ENCODE measurements around the gene CRY2. TPM values are rescaled to one million over a fixed set of nuclear protein-coding genes. Genes with fewer than 3 reads are reported as not detected.
"Not testable (repeated sequence)": the region's sequence is repeated elsewhere in the genome, so short reads cannot be mapped to it uniquely, and the experiment has no call there.

Gene CRY2
- total RNA-seq, 5 donors from 2014 or later (not counting 1 experiment from before 2014, with no cell fraction given): 54.0 to 198 (median 63.5) TPM

DNA sequence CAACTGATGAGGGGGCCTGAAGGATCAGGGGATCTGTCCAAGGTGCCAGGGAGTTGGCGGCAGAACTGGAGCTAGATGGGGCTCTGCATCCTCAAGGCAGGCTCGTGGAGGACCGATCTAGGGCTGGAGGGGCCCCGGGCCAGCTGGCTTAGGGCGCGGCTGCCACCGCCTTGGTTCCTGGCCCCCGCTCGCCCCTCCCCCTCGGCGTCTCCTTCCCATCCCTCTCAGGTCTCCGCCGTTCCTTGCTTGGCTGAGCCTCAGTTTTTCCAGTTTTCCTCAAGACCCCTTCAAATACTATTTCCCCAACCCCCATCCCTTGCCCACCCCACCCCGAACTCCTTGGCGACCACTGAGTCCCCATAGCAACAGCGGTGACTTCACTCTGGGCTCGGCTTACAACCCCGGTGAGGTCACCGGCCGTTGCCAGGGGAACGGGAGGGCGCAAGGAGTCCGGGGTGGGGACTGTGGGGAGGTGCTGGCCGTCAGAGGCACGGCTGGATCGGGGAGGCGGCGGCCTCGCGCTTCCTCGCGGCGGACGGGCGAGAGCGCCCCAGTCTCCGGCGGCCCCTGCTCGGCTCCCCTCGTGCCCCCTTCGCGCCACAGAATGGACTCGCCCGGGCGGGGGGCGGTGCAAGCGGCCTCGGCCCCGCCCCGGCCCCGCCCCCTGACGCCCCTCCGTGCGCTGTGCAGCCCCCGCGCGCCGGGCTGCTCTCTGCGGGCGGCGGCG is 52.3 kb downstream of the CRY2 start:
- Histone ChIP-seq H3K27me3 (replicated peaks in 1 of 2; ENCODE audit: control insufficient read depth in 2 of 2, extremely low read depth in 1 of 2, insufficient read depth in 2 of 2, low read length in 1 of 2) (peaks cover 3 to 63% of the 10 kb centered on the region in 2 experiments), H3K36me3 (ENCODE audit: control insufficient read depth in 2 of 2, extremely low read depth in 1 of 2, insufficient read depth in 1 of 2, low read length in 1 of 2) (no peaks in the 10 kb centered on the region), H3K4me1 (ENCODE audit: control insufficient read depth in 1 of 2, extremely low read depth in 1 of 2, insufficient read depth in 2 of 2, low read length in 2 of 2) (peaks cover 0 to 17% of the 10 kb centered on the region in 2 experiments), H3K27ac (ENCODE audit: low read length) (no peak overlapping the region), H3K9me3 (no peaks in the 10 kb centered on the region), H3K4me3 (ENCODE audit: control insufficient read depth in 1 of 2, extremely low read depth in 1 of 2, low read length in 1 of 2) (peak overlapping the region; percentile 36 to 40)
- Mint-ChIP-seq H3K4me1 (peaks cover 4 to 16% (median 9%) of the 10 kb centered on the region in 3 donors), H3K27ac (no peak overlapping the region), H3K36me3 (no peaks in the 10 kb centered on the region), H3K27me3 (peaks cover 25 to 32% of the 10 kb centered on the region in 2 donors), H3K4me3 (peak overlapping the region; percentile 59 to 73 (median 65)), H3K9me3 (no peaks in the 10 kb centered on the region)
- DNase-seq (peak in 34 of 35 experiments; percentile 14 to 74 (median 52)), ATAC-seq (replicated peaks in 1 of 4) (peak; percentile 63 to 79 (median 68))
- ChIA-PET CTCF (interaction anchor here in 1 of 2 donors (0.8 kb wide), 1 partner anchor 57 kb away, joined by 3 read pairs; no protein-coding TSS in a partner anchor), POLR2A (no interaction called here)
- WGBS (ENCODE audit: insufficient coverage): 2% methylated on average over 42 of the region's 62 CpGs

DNA sequence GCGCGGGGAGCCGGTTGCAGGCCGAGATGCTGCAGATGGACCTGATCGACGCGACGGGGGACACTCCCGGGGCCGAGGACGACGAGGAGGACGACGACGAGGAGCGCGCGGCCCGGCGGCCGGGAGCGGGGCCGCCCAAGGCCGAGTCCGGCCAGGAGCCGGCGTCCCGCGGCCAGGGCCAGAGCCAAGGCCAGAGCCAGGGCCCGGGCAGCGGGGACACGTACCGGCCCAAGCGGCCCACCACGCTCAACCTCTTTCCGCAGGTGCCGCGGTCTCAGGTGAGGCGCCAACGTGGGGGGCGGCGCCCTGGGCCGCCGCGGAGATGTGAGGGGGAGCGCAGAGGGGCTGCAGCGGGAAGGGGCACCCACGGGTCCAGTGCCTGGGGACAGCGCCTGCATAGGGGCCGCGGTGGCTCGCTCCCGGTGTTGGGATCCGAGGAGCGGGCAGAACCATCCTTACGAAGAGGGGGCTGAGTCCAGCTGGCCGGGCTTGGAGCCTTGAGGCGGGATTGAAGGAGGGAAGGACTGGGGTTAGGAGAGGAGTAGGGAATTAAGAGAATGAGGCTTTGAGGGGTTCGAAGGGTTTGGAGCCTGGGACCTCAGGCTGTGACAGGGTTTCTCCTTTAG is 53.0 kb downstream of the CRY2 start:
- ATAC-seq (replicated peaks in 1 of 4): peak in 2 of 4 experiments; percentile 6 to 28
- H3K9me3 Mint-ChIP-seq; POLR2A ChIA-PET; H3K4me3 ChIP-seq (ENCODE audit: control insufficient read depth in 1 of 2, extremely low read depth in 1 of 2, low read length in 1 of 2); H3K27ac ChIP-seq (ENCODE audit: low read length); H3K9me3 ChIP-seq; H3K36me3 Mint-ChIP-seq; DNase-seq; H3K27ac Mint-ChIP-seq; H3K36me3 ChIP-seq (ENCODE audit: control insufficient read depth in 2 of 2, extremely low read depth in 1 of 2, insufficient read depth in 1 of 2, low read length in 1 of 2): not testable (repeated sequence)
- Mint-ChIP-seq H3K4me3 (peak overlapping the region; percentile 49 to 73 (median 65)), H3K27me3 (peaks cover 18 to 26% of the 10 kb centered on the region in 2 donors), H3K4me1 (peaks cover 4 to 16% (median 10%) of the 10 kb centered on the region in 3 donors)
- Histone ChIP-seq H3K27me3 (replicated peaks in 1 of 2; ENCODE audit: control insufficient read depth in 2 of 2, extremely low read depth in 1 of 2, insufficient read depth in 2 of 2, low read length in 1 of 2) (peaks cover 3 to 56% of the 10 kb centered on the region in 2 experiments), H3K4me1 (ENCODE audit: control insufficient read depth in 1 of 2, extremely low read depth in 1 of 2, insufficient read depth in 2 of 2, low read length in 2 of 2) (peaks cover 0 to 18% of the 10 kb centered on the region in 2 experiments)
- WGBS (ENCODE audit: insufficient coverage): 20% methylated on average over 24 of the region's 59 CpGs
- CTCF ChIA-PET: interaction anchor here in 1 of 2 donors (0.6 kb wide), 1 partner anchor 947 kb away, joined by 10 read pairs; no protein-coding TSS in a partner anchor

DNA sequence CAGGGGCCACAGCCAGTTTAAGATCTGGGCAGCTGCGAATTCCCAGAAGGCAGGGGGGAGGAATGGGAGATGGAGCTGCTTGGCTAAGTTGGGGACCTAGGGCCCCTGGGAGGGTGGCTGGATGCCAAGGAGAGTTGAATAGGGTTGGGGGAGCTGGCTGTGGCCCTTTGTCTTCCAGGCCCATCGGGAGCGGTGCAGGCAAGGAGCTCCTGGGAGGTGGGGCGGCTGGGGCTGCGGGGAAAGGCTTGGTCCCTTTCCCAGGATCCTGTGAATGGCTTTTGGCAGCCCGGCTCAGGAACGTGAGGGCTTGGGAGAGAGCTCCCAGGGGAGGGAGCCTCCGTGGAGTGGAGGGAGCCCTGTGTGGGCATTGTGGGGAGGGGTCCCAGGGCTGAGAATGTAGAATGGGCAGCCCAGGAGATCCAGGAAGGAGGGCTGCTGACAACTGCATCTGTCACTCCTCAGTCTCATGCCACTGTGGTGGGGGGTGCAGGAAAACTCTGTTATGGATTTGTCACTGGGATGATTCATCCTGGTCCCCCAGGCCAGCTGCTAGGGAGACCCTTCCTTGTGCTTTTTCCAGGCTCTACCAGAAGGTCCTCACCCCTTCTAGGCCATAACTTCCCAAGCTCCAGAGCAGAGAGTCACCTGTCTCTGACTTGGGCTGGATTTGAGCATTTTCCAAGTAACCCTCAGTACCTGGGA is 53.8 kb downstream of the CRY2 start:
- no peaks in the 10 kb centered on the region for H3K9me3 ChIP-seq
- ATAC-seq (replicated peaks in 1 of 4) (no peak), DNase-seq (no peak)
- Mint-ChIP-seq H3K27ac (no peak overlapping the region), H3K36me3 (no peaks in the 10 kb centered on the region), H3K27me3 (peaks cover 15 to 23% of the 10 kb centered on the region in 2 donors), H3K4me3 (peak overlapping the region; percentile 49 to 65 (median 59)), H3K9me3 (no peaks in the 10 kb centered on the region), H3K4me1 (peaks cover 7 to 16% (median 13%) of the 10 kb centered on the region in 3 donors)
- peaks cover 3 to 49% of the 10 kb centered on the region in 2 experiments for H3K27me3 ChIP-seq (replicated peaks in 1 of 2; ENCODE audit: control insufficient read depth in 2 of 2, extremely low read depth in 1 of 2, insufficient read depth in 2 of 2, low read length in 1 of 2)
- ChIA-PET POLR2A (no interaction called here), CTCF (interaction anchor here in 1 of 2 donors (0.6 kb wide), 1 partner anchor 947 kb away, joined by 10 read pairs; no protein-coding TSS in a partner anchor)
- H3K36me3 ChIP-seq (ENCODE audit: control insufficient read depth in 2 of 2, extremely low read depth in 1 of 2, insufficient read depth in 1 of 2, low read length in 1 of 2): no peaks in the 10 kb centered on the region
- H3K4me1 ChIP-seq (ENCODE audit: control insufficient read depth in 1 of 2, extremely low read depth in 1 of 2, insufficient read depth in 2 of 2, low read length in 2 of 2): peaks cover 0 to 25% of the 10 kb centered on the region in 2 experiments
- H3K4me3 ChIP-seq (ENCODE audit: control insufficient read depth in 1 of 2, extremely low read depth in 1 of 2, low read length in 1 of 2): no peak overlapping the region
- no peak overlapping the region for H3K27ac ChIP-seq (ENCODE audit: low read length)
- 74% methylated on average over 8 of the region's 8 CpGs for WGBS (ENCODE audit: insufficient coverage)

DNA sequence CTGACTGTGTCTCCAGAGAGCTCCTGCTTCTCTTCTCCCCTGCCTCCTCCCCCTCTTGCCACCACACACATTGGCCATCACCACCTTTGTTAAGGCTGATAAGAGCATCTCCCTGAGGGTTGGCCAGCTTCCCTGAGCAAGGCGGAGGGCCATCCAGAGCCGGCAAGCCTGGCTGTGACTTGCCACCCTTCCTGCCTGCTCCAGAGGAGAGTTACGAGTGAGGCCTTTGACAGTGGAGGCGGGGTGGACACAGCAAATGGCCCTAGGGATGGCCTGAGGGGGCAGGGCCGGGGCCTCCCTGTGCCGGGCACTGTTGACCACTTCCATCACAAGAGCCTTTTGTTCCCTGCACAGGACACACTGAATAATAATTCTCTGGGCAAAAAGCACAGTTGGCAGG is 54.4 kb downstream of the CRY2 start:
- WGBS (ENCODE audit: insufficient coverage): 85% methylated on average over 3 of the region's 6 CpGs
- H3K27ac Mint-ChIP-seq: no peak overlapping the region
- peaks cover 3 to 43% of the 10 kb centered on the region in 2 experiments for H3K27me3 ChIP-seq (replicated peaks in 1 of 2; ENCODE audit: control insufficient read depth in 2 of 2, extremely low read depth in 1 of 2, insufficient read depth in 2 of 2, low read length in 1 of 2)
- no peaks in the 10 kb centered on the region for H3K9me3 Mint-ChIP-seq
- ATAC-seq (replicated peaks in 1 of 4): no peak
- peak overlapping the region in 1 of 3 donors; percentile 59 for H3K4me3 Mint-ChIP-seq
- no peaks in the 10 kb centered on the region for H3K9me3 ChIP-seq
- no peak overlapping the region for H3K4me3 ChIP-seq (ENCODE audit: control insufficient read depth in 1 of 2, extremely low read depth in 1 of 2, low read length in 1 of 2)
- DNase-seq: no peak
- peaks cover 15 to 23% of the 10 kb centered on the region in 2 donors for H3K27me3 Mint-ChIP-seq
- POLR2A ChIA-PET: no interaction called here
- no peaks in the 10 kb centered on the region for H3K36me3 ChIP-seq (ENCODE audit: control insufficient read depth in 2 of 2, extremely low read depth in 1 of 2, insufficient read depth in 1 of 2, low read length in 1 of 2)
- peaks cover 0 to 31% of the 10 kb centered on the region in 2 experiments for H3K4me1 ChIP-seq (ENCODE audit: control insufficient read depth in 1 of 2, extremely low read depth in 1 of 2, insufficient read depth in 2 of 2, low read length in 2 of 2)
- CTCF ChIA-PET: no interaction called here
- H3K4me1 Mint-ChIP-seq: peaks cover 10 to 18% (median 16%) of the 10 kb centered on the region in 3 donors
- H3K36me3 Mint-ChIP-seq: no peaks in the 10 kb centered on the region
- H3K27ac ChIP-seq (ENCODE audit: low read length): no peak overlapping the region

DNA sequence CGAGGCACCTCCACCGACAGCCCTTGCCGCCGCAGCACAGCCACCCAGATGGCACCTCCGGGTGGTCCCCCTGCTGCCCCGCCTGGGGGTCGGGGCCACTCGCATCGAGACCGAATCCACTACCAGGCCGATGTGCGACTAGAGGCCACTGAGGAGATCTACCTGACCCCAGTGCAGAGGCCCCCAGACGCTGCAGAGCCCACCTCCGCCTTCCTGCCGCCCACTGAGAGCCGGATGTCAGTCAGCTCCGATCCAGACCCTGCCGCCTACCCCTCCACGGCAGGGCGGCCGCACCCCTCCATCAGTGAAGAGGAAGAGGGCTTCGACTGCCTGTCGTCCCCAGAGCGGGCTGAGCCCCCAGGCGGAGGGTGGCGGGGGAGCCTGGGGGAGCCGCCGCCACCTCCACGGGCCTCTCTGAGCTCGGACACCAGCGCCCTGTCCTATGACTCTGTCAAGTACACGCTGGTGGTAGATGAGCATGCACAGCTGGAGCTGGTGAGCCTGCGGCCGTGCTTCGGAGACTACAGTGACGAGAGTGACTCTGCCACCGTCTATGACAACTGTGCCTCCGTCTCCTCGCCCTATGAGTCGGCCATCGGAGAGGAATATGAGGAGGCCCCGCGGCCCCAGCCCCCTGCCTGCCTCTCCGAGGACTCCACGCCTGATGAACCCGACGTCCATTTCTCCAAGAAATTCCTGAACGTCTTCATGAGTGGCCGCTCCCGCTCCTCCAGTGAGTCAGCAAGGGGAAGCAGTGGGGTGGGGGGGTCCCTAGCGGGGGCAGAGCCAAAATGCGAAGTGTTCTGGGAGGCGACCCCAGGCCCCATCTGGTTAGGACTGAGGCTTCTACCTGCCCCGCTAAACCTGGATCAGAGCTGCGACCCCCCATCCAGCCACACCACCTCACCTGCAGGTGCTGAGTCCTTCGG is 55.4 kb downstream of the CRY2 start:
- Mint-ChIP-seq H3K27ac (no peak overlapping the region), H3K9me3 (no peaks in the 10 kb centered on the region), H3K4me1 (peaks cover 10 to 18% (median 16%) of the 10 kb centered on the region in 3 donors), H3K4me3 (no peak overlapping the region), H3K36me3 (no peaks in the 10 kb centered on the region), H3K27me3 (peaks cover 12 to 18% of the 10 kb centered on the region in 2 donors)
- no peak overlapping the region for H3K27ac ChIP-seq (ENCODE audit: low read length)
- H3K4me1 ChIP-seq (ENCODE audit: control insufficient read depth in 1 of 2, extremely low read depth in 1 of 2, insufficient read depth in 2 of 2, low read length in 2 of 2): peaks cover 0 to 31% of the 10 kb centered on the region in 2 experiments
- no peaks in the 10 kb centered on the region for H3K36me3 ChIP-seq (ENCODE audit: control insufficient read depth in 2 of 2, extremely low read depth in 1 of 2, insufficient read depth in 1 of 2, low read length in 1 of 2)
- DNase-seq (no peak), ATAC-seq (replicated peaks in 1 of 4) (no peak)
- POLR2A ChIA-PET: no interaction called here
- no peak overlapping the region for H3K4me3 ChIP-seq (ENCODE audit: control insufficient read depth in 1 of 2, extremely low read depth in 1 of 2, low read length in 1 of 2)
- CTCF ChIA-PET: no interaction called here
- WGBS (ENCODE audit: insufficient coverage): 88% methylated on average over 48 of the region's 56 CpGs
- no peaks in the 10 kb centered on the region for H3K9me3 ChIP-seq
- peaks cover 3 to 32% of the 10 kb centered on the region in 2 experiments for H3K27me3 ChIP-seq (replicated peaks in 1 of 2; ENCODE audit: control insufficient read depth in 2 of 2, extremely low read depth in 1 of 2, insufficient read depth in 2 of 2, low read length in 1 of 2)

Data from T-cell (primary cell).